ENCODE data around the gene DPM2. TPM values are rescaled to one million over a fixed set of nuclear protein-coding genes. Genes with fewer than 3 reads are reported as not detected.

Gene DPM2
- total and polyA plus RNA-seq, 2 experiments from 2014 or later = 27.0 to 66.5 TPM

DNA sequence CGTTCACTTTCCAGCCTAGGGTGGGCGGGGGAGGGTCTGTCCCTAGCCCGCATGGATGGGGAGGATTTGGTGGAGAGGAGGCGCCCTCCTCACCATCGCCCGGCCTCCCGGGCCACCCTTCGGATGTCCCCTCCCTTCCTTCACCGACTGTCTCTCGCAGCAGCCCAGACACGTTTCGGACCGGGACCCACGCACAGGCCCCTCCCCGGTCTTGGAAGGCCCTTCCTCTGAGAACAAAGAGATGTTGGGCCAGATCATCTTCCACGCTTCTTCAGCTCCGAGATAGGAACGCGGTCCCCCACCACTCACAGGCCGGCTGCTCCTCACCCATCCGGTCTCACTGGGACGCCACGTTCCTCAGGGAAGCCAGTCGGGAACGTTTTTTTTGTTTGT is 640 bp upstream of the DPM2 start:
- Histone ChIP-seq H2AFZ (peak overlapping the region; percentile 87), H3K27me3 (replicated peaks; ENCODE audit: insufficient read depth) (no peaks in the 10 kb centered on the region), H3K9me3 (ENCODE audit: low read depth) (no peaks in the 10 kb centered on the region), H3K79me2 (ENCODE audit: insufficient read depth) (peaks cover 42% of the 10 kb centered on the region), H4K20me1 (ENCODE audit: insufficient read depth) (no peaks in the 10 kb centered on the region), H3K27ac (no peak overlapping the region), H3K4me1 (ENCODE audit: insufficient read depth) (peaks cover 20% of the 10 kb centered on the region), H3K9ac (peak overlapping the region; percentile 88), H3K4me3 (peak overlapping the region; percentile 84), H3F3A (ENCODE audit: insufficient read depth) (peaks cover 6% of the 10 kb centered on the region; the same call in 1 of the 2 replicates), H3K36me3 (ENCODE audit: low read depth) (no peaks in the 10 kb centered on the region; the same call in 1 of the 2 replicates), H3K9me2 (ENCODE audit: insufficient read depth) (no peaks in the 10 kb centered on the region), H3K4me2 (ENCODE audit: unreplicated experiment) (peak overlapping the region; percentile 80)
- in situ Hi-C loops (cut with MboI) = no loop called here
- TF ChIP-seq EZH2phosphoT487 (IDR thresholded peaks at IDR 0.05; ENCODE audit: insufficient read depth, low read depth) (no peak), EZH2 (IDR thresholded peaks at IDR 0.05; ENCODE audit: insufficient read depth, poor library complexity, severe bottlenecking) (no peak)
- 18 to 20% methylated on average over 20 to 25 of the region's 25 CpGs for WGBS, 2 experiments (ENCODE audit: low coverage in 1 of 2, low lambda C conversion rate in 2 of 2, missing lambda C conversion rate in 2 of 2)
- peak; percentile 33 for DNase-seq

DNA sequence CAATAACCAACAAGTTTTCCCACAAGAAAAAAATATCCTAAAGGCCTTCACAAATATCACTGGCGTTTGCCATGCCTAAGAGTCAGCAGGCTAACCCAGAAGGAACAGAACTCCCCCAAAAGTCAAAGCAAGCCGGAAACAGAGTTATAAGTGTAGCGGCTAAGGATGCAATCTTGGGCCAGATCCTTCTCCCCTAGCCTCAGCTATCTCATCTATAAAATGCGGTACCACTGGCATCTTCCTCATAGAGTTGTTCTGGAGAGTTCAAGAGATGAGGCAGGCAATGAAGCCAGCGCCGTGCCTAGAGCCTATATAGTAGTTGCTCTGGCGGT is 632 bp downstream of the DPM2 start:
- H3K4me2 ChIP-seq (ENCODE audit: unreplicated experiment) = peak overlapping the region; percentile 80
- in situ Hi-C loops (cut with MboI) = no loop called here
- peak overlapping the region; percentile 88 for H3K9ac ChIP-seq
- peaks cover 6% of the 10 kb centered on the region; the same call in 1 of the 2 replicates for H3F3A ChIP-seq (ENCODE audit: insufficient read depth)
- peak overlapping the region; percentile 87 for H2AFZ ChIP-seq
- no peaks in the 10 kb centered on the region for H3K9me2 ChIP-seq (ENCODE audit: insufficient read depth)
- TF ChIP-seq EZH2phosphoT487 (IDR thresholded peaks at IDR 0.05; ENCODE audit: insufficient read depth, low read depth) (no peak), EZH2 (IDR thresholded peaks at IDR 0.05; ENCODE audit: insufficient read depth, poor library complexity, severe bottlenecking) (no peak)
- peak overlapping the region; percentile 55 for H3K27ac ChIP-seq
- WGBS, 2 experiments (ENCODE audit: low coverage in 1 of 2, low lambda C conversion rate in 2 of 2, missing lambda C conversion rate in 2 of 2) = 0 to 3% methylated on average over 7 of the region's 7 CpGs
- H3K36me3 ChIP-seq (ENCODE audit: low read depth) = no peaks in the 10 kb centered on the region; the same call in 1 of the 2 replicates
- H4K20me1 ChIP-seq (ENCODE audit: insufficient read depth) = no peaks in the 10 kb centered on the region
- H3K79me2 ChIP-seq (ENCODE audit: insufficient read depth) = peaks cover 42% of the 10 kb centered on the region
- H3K4me3 ChIP-seq = peak overlapping the region; percentile 84
- H3K9me3 ChIP-seq (ENCODE audit: low read depth) = no peaks in the 10 kb centered on the region
- H3K27me3 ChIP-seq (replicated peaks; ENCODE audit: insufficient read depth) = no peaks in the 10 kb centered on the region
- DNase-seq = no peak
- peaks cover 26% of the 10 kb centered on the region for H3K4me1 ChIP-seq (ENCODE audit: insufficient read depth)

DNA sequence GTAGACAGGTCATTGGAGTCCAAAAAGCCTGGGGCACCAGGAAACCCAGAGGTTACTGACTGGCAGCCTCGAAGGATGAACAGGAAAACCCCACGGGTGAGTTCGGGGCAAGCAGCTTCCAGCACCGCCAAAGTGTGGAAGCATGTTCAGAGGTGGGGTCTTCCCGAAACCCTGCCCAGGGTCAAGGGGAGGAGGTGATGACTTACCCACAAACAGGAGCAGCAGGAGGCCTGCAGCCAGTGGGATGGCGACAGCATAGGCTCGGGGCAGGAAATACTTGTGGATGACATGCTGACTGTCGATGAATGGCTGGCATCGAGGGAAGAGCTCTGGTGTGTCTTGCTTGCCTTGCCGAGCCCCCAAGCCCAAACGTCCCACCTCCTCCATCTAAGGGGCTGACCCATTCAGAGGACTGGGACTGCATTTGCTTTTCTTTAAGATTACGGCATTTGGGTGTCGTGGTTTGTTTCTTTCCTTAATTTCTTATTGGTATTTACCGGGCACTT is 1.3 kb downstream of the DPM2 start:
- in situ Hi-C loops (cut with MboI) = no loop called here
- Histone ChIP-seq H3K9me2 (ENCODE audit: insufficient read depth) (no peaks in the 10 kb centered on the region), H3K4me3 (peak overlapping the region; percentile 84), H3F3A (ENCODE audit: insufficient read depth) (peaks cover 12% of the 10 kb centered on the region; the same call in 1 of the 2 replicates), H3K36me3 (ENCODE audit: low read depth) (no peaks in the 10 kb centered on the region; the same call in 1 of the 2 replicates), H4K20me1 (ENCODE audit: insufficient read depth) (no peaks in the 10 kb centered on the region), H3K27me3 (replicated peaks; ENCODE audit: insufficient read depth) (no peaks in the 10 kb centered on the region), H3K4me1 (ENCODE audit: insufficient read depth) (peaks cover 32% of the 10 kb centered on the region), H3K4me2 (ENCODE audit: unreplicated experiment) (peak overlapping the region; percentile 80), H3K9ac (peak overlapping the region; percentile 88), H3K9me3 (ENCODE audit: low read depth) (no peaks in the 10 kb centered on the region), H3K27ac (peak overlapping the region; percentile 55), H2AFZ (no peak overlapping the region), H3K79me2 (ENCODE audit: insufficient read depth) (peaks cover 42% of the 10 kb centered on the region)
- WGBS, 2 experiments (ENCODE audit: low coverage in 1 of 2, low lambda C conversion rate in 2 of 2, missing lambda C conversion rate in 2 of 2) = 71% methylated on average over 14 of the region's 14 CpGs
- TF ChIP-seq EZH2phosphoT487 (IDR thresholded peaks at IDR 0.05; ENCODE audit: insufficient read depth, low read depth) (no peak), EZH2 (IDR thresholded peaks at IDR 0.05; ENCODE audit: insufficient read depth, poor library complexity, severe bottlenecking) (no peak)
- DNase-seq = no peak

DNA sequence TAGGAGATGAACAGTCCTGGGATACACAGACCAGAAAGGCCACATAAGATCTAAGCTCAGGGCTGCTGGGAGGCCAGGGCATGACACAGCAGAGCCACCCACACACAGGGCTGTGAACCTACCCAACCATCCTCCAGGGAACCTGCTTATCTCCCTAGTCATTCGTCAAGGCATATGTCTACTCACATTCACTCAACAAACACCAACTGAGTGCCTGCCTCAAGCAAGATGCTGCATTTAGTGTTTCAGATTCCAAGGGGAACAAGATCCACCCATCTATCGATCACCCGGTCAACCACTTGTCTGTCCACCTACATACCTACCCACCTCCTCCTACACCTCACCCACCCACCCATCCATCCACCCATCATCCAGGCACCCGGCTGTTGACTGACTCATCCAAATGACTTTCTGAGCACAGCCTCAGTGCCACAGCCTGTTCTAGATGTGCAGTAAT is 1.9 kb downstream of the DPM2 start:
- Histone ChIP-seq H3K4me2 (ENCODE audit: unreplicated experiment) (peak overlapping the region; percentile 80), H3K9me3 (ENCODE audit: low read depth) (no peaks in the 10 kb centered on the region), H3K4me3 (peak overlapping the region; percentile 84), H3K9ac (peak overlapping the region; percentile 88), H4K20me1 (ENCODE audit: insufficient read depth) (no peaks in the 10 kb centered on the region), H3F3A (ENCODE audit: insufficient read depth) (peaks cover 18% of the 10 kb centered on the region; the same call in 1 of the 2 replicates), H3K36me3 (ENCODE audit: low read depth) (no peaks in the 10 kb centered on the region; the same call in 1 of the 2 replicates), H3K9me2 (ENCODE audit: insufficient read depth) (no peaks in the 10 kb centered on the region), H3K79me2 (ENCODE audit: insufficient read depth) (peaks cover 42% of the 10 kb centered on the region), H3K4me1 (ENCODE audit: insufficient read depth) (peaks cover 38% of the 10 kb centered on the region), H3K27ac (peak overlapping the region; percentile 55), H2AFZ (no peak overlapping the region), H3K27me3 (replicated peaks; ENCODE audit: insufficient read depth) (no peaks in the 10 kb centered on the region)
- DNase-seq = peak; percentile 85
- no peak for TF ChIP-seq EZH2phosphoT487 (IDR thresholded peaks at IDR 0.05; ENCODE audit: insufficient read depth, low read depth)
- in situ Hi-C loops (cut with MboI) = no loop called here
- WGBS, 2 experiments (ENCODE audit: low coverage in 1 of 2, low lambda C conversion rate in 2 of 2, missing lambda C conversion rate in 2 of 2) = 48 to 53% methylated on average over 4 of the region's 4 CpGs
